ENCODE results near the gene TENM3. TPM values are rescaled to one million over a fixed set of nuclear protein-coding genes. Genes with fewer than 3 reads are reported as not detected.

The TENM3 gene
- total RNA-seq, 3 donors from 2014 or later: 0.58 to 19.2 (median 0.70) TPM

DNA sequence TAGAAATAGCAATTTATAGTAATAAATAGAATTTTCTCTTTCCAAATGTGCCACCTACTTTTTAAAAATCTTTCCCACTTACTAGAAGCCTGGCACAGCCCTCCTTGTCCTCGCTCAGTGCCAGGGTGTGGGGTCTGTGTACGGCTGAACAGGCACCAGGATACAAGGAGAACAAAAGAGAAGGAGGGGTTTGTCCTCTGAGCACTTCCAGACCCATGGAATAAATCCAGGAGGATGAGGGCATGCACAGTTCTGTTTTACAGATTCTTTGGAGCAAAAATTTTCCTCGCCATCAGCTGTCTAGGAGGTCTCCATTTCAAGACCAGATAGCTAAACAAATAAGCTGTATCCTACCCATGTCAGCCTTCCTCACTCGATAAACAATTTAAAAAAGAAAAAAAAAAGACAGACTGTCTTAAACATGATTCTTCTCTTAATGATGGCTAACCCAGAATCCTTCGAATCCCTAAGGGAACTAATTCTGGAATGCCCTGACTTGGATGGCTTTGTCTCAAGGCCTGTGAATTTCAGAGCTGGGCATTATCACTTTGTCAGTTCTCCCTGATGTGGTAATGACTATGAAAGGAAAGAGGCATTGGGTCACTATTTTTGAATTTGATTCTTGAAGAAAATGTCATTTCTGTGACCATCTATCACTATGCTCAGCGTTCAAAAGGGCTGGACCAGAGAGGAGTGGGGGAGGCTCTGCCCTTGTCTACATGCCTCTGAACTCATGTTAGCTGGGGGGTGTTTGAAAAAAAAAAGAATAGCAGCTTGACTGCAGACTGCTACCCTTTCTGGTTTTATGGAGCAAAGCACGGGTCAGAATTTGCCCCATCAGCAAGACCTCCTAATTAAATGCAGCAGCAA is 523.0 kb downstream of the TENM3 start:
- DNase-seq (no peak), ATAC-seq (no peak)
- intact Hi-C loops (cut with DNase I, micrococcal nuclease): no loop called here
- no peaks in the 10 kb centered on the region for H3K4me1 ChIP-seq (ENCODE audit: low read depth)
- no peaks in the 10 kb centered on the region for H3K36me3 ChIP-seq (ENCODE audit: low read depth)
- no peak overlapping the region for H3K4me3 ChIP-seq
- no peaks in the 10 kb centered on the region for H3K9me3 ChIP-seq
- TF ChIP-seq, protein P1, sequence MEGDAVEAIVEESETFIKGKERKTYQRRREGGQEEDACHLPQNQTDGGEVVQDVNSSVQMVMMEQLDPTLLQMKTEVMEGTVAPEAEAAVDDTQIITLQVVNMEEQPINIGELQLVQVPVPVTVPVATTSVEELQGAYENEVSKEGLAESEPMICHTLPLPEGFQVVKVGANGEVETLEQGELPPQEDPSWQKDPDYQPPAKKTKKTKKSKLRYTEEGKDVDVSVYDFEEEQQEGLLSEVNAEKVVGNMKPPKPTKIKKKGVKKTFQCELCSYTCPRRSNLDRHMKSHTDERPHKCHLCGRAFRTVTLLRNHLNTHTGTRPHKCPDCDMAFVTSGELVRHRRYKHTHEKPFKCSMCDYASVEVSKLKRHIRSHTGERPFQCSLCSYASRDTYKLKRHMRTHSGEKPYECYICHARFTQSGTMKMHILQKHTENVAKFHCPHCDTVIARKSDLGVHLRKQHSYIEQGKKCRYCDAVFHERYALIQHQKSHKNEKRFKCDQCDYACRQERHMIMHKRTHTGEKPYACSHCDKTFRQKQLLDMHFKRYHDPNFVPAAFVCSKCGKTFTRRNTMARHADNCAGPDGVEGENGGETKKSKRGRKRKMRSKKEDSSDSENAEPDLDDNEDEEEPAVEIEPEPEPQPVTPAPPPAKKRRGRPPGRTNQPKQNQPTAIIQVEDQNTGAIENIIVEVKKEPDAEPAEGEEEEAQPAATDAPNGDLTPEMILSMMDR (IDR thresholded peaks at IDR 0.05): no peak

DNA sequence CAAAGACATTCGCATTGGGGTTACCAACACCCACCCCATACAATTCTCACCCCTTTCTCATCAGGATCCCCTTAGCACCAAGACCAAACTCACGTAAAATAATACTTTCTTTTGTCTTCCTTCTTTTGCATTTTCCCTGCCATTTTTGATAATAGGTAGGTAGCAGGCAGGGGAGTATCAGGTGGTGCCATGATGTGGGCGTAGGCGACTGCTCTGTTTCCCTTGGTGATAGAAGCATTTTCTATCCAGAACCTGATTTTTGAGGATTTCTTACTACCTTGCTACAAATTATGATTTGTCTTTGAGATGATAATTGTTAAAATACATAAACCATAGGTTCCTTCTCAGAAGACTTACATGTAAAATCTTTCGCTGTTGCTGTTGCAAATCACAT is 523.7 kb downstream of the TENM3 start:
- TF ChIP-seq, protein P1 (IDR thresholded peaks at IDR 0.05): no peak
- no peak for ATAC-seq
- intact Hi-C loops (cut with DNase I, micrococcal nuclease): no loop called here
- H3K36me3 ChIP-seq (ENCODE audit: low read depth): no peaks in the 10 kb centered on the region
- no peak overlapping the region for H3K4me3 ChIP-seq
- no peak for DNase-seq
- H3K4me1 ChIP-seq (ENCODE audit: low read depth): no peaks in the 10 kb centered on the region
- H3K9me3 ChIP-seq: no peaks in the 10 kb centered on the region

DNA sequence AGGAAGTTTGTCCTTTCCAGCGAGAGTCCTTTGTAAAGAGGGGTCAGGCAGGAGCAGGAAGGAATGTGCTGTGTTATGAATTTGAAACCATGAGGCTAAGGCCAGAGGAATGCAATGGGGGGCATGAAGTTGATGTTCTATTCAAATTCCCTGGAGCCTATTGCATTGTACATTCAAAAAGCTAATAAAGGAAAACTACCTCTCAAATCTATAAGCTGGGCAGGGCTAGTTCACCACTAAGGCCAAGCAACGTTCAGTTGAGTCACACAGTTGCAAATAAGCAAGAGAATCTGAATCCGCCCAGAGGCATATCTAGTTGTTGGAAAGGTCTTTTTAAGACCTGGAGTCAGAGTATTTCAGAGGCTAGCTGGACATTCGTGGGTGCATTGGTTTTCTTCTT is 525.6 kb downstream of the TENM3 start:
- intact Hi-C loops (cut with DNase I, micrococcal nuclease): no loop called here
- ATAC-seq (no peak), DNase-seq (no peak)
- Histone ChIP-seq H3K9me3 (no peaks in the 10 kb centered on the region), H3K4me3 (no peak overlapping the region), H3K4me1 (ENCODE audit: low read depth) (no peaks in the 10 kb centered on the region), H3K36me3 (ENCODE audit: low read depth) (no peaks in the 10 kb centered on the region)
- TF ChIP-seq, protein P1 (IDR thresholded peaks at IDR 0.05): no peak

DNA sequence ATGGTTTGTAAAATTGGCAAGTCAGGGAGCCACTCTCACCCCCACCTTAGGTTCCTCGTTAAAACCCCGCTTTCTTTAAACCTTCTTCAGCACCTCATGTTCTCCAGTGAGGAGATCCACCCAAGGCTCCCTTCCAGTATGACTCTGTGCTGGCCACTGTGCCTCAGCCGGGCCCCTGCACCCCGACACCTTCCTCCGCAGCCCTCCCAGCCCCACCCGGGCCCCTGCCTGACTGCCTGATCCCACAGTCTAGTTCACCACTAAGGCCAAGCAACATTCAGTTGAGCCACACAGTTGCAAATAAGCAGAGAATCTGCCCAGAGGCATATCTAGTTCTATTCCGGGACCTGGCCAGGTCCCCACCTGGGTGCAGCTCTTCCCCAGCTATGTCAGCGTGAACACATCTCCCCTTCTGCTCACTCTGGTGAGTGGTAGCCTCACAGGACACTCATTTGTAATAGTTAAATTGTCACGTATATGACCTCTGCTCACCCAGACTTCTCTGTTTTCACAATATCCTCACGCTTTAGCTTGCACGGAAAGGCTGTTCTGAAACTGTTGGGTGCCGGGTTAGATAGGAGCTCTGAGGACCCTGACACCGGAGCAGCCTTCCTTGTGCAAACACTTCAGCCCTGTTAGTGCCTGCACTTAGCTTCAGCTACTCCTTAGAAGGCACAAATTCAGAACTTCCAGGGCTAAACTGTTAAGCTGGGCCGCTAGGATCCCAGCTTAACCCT is 527.2 kb downstream of the TENM3 start:
- ATAC-seq: no peak
- H3K36me3 ChIP-seq (ENCODE audit: low read depth): no peaks in the 10 kb centered on the region

DNA sequence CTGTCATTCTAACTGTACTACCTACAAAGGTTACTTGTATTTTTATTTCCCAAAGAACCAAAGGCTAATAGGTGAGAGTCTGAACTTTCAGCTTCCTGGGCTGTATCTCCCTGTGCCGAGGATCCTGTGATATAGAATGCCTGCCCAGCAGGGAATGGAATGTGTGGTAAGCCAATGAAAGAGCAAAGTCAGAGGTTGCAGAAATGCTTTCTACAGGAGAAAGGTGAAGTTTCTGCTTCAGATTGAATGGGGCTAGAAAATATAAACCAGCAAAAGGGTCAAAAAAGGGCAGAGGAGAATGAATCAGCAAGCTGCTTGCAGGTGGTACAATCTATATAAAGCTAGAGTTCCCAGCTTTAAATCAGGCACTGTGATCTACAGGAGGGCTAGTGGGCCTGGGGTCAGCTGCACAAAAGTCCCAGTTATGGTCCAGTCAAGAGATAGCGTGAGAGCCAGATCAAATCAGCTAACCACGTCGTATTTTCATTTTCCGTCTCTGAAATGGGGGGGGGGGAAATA is 527.9 kb downstream of the TENM3 start:
- no peaks in the 10 kb centered on the region for H3K36me3 ChIP-seq (ENCODE audit: low read depth)
- no peak for ATAC-seq
- no peaks in the 10 kb centered on the region for H3K4me1 ChIP-seq (ENCODE audit: low read depth)
- TF ChIP-seq, protein P1 (IDR thresholded peaks at IDR 0.05): no peak
- no peaks in the 10 kb centered on the region for H3K9me3 ChIP-seq
- intact Hi-C loops (cut with DNase I, micrococcal nuclease): no loop called here
- H3K4me3 ChIP-seq: no peak overlapping the region
- DNase-seq: no peak

More for the DNA sequence above, 527.2 kb downstream of the TENM3 start:
- DNase-seq: no peak
- intact Hi-C loops (cut with DNase I, micrococcal nuclease): no loop called here
- H3K4me3 ChIP-seq: no peak overlapping the region
- H3K9me3 ChIP-seq: no peaks in the 10 kb centered on the region
- TF ChIP-seq, protein P1 (IDR thresholded peaks at IDR 0.05): no peak
- no peaks in the 10 kb centered on the region for H3K4me1 ChIP-seq (ENCODE audit: low read depth)

All from mucosa of descending colon (tissue), 3 donors.